ENCODE results near the gene PTPRN2. TPM values are rescaled to one million over a fixed set of nuclear protein-coding genes. Genes with fewer than 3 reads are reported as not detected.

The PTPRN2 gene
- total and polyA plus RNA-seq, 2 donors (not counting 3 experiments of a cell fraction or from before 2014, with no cell fraction given) = 0.62 to 0.88 TPM

- Histone ChIP-seq H3K27ac (ENCODE audit: insufficient read depth, low read depth, low read length) (no peak overlapping the region), H3K4me2 (ENCODE audit: insufficient read depth, low read length) (no peak overlapping the region), H3K9ac (replicated peaks; ENCODE audit: extremely low read depth, insufficient read depth, low read length) (no peak overlapping the region), H3K9me3 (replicated peaks; ENCODE audit: control insufficient read depth, insufficient read depth, low read length) (no peaks in the 10 kb centered on the region), H3K4me3 (replicated peaks in 1 of 3; ENCODE audit: insufficient read depth in 1 of 3, low read depth in 1 of 3, low read length in 3 of 3) (no peak overlapping the region), H3K9me1 (replicated peaks; ENCODE audit: control insufficient read depth, extremely low read depth, insufficient read depth, low read length) (no peaks in the 10 kb centered on the region), H4K20me1 (replicated peaks; ENCODE audit: control insufficient read depth, extremely low read depth, insufficient read depth, low read length) (no peaks in the 10 kb centered on the region), H3K79me2 (ENCODE audit: control insufficient read depth, insufficient read depth, low read length) (no peaks in the 10 kb centered on the region), H3K36me3 (ENCODE audit: control insufficient read depth in 2 of 2, extremely low read depth in 1 of 2, insufficient read depth in 2 of 2, low read length in 2 of 2) (no peaks in the 10 kb centered on the region), H3K4me1 (ENCODE audit: control insufficient read depth, extremely low read depth, insufficient read depth, low read length) (no peaks in the 10 kb centered on the region), H3K27me3 (ENCODE audit: control insufficient read depth in 2 of 2, insufficient read depth in 2 of 2, low read length in 2 of 2) (no peaks in the 10 kb centered on the region), H2AFZ (ENCODE audit: low read depth, low read length) (no peak overlapping the region)
- dilution Hi-C loops (cut with MboI; ENCODE audit: extremely low pct_ligation_motif_present, low sequenced_read_pairs) = no loop called here
- DNase-seq (ENCODE audit: low read depth, low spot score) (no peak), FAIRE-seq (no peak)
- intact Hi-C loops (cut with micrococcal nuclease) = no loop called here
- CTCF ChIA-PET = no interaction called here
- POLR2A ChIA-PET = no interaction called here
- BruUV-seq (replicated peaks) = no TSS peak
- no peak for TF ChIP-seq GATA2 (IDR thresholded peaks at IDR 0.05; ENCODE audit: insufficient read depth, insufficient read length, low read depth, low read length)
- TF ChIP-seq POLR2A (IDR thresholded peaks at IDR 0.05; ENCODE audit: low read depth, low read length) = no peak
- TF ChIP-seq POLR2AphosphoS5 (IDR thresholded peaks at IDR 0.05; ENCODE audit: insufficient read depth, low read depth, low read length) = no peak
- TF ChIP-seq MAX (IDR thresholded peaks at IDR 0.05; ENCODE audit: insufficient read depth, insufficient read length) = no peak
- TF ChIP-seq CTCF (IDR thresholded peaks at IDR 0.05; ENCODE audit: extremely low read depth in 1 of 2, insufficient read depth in 1 of 2, low read depth in 1 of 2, low read length in 2 of 2) = no peak
- no peak for TF ChIP-seq EZH2 (IDR thresholded peaks at IDR 0.05; ENCODE audit: borderline replicate concordance, low read depth, low read length, severe bottlenecking)
Measured at GRCh38 chr7:157559596-157560257, 1027.9 kb downstream of the PTPRN2 start.

All from endothelial cell of umbilical vein (primary cell).